CD4-positive, alpha-beta T cell treated with Interleukin-15 for 4 hours (primary cell): ENCODE measurements around the gene SEMA6B.

Source experiments
- DNase-seq: peaks from one replicate; pipeline ENCODE4 v3.0.0-alpha.2; 2020; ENCODE audit warnings: low spot score

SEMA6B gene

DNA sequence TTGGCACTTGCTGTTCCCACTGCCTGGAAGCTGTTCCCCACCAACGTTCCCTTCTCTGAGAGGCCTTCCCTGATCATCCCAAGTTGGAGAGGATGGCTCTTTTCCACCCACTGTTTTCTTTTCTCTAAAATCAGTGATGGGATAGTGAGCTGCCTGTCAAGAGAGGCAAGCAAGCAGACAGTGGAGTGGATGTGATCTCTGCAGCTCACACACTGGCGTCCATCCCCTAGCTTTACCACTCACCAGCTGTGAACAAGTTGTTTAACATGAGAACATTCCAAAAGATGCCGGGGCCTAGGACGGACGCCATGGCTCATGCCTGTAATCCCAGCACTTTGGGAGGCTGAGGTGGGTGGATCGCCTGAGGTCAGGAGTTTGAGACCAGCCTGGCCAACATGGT lies 28.0 kb upstream of the SEMA6B start:
- no peak for DNase-seq

DNA sequence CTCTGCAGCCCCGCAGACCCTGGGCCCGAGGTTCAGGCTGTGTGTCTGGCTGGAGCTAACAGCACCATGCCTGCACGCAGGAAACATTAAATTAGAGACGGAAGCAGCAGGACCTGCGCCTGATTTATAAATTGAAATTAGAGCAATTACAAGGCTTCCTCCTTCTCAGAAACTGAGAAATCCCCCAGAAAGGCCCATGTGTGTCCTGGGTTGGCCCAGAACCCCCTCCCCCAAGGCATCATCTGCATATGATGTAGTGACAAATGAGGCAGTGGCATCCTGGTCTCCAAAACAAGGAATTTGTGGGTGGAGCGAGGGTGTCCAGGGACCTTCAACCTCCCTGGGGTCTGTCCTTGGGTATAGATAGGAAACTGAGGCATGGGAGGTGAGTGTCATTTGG lies 27.2 kb upstream of the SEMA6B start:
- no peak for DNase-seq

DNA sequence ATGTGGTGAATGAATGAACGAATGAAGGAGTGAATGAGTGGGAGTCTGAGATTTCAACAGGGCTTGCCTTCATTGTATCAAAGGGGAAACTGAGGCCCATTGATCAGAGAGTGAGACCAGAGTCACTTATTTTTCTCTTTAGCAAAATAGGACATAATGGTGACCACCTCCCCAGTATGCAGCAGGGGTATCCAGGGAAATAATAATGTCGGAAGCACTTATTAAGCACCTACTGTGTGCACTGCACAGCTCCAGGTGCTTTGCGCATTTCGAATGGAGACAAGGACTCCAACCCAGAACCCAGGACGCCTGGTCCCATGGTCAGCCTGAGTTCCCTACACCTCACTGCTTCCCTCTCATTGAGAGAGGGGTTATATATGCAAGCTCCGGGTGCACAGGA lies 26.8 kb upstream of the SEMA6B start:
- DNase-seq: no peak

DNA sequence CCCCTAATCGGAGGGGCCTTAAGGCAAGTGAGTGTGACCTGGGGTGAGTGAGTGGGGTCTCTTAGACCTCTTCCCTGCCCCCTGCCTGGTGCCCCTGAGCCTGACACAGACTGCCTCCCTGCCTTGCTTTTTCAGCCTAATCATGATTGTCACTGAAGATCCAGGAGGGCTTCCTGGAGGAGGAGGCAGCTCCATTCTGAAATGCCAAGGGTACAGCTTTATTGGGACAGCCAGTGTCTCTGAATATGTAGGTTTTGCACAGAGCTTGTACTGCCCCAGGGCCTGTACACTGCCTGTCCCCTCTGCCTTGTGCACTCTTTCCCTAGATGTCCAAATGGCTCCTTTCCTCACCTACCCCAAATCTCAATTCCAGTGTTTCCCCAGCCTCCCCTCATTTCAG lies 26.1 kb upstream of the SEMA6B start:
- DNase-seq: no peak

DNA sequence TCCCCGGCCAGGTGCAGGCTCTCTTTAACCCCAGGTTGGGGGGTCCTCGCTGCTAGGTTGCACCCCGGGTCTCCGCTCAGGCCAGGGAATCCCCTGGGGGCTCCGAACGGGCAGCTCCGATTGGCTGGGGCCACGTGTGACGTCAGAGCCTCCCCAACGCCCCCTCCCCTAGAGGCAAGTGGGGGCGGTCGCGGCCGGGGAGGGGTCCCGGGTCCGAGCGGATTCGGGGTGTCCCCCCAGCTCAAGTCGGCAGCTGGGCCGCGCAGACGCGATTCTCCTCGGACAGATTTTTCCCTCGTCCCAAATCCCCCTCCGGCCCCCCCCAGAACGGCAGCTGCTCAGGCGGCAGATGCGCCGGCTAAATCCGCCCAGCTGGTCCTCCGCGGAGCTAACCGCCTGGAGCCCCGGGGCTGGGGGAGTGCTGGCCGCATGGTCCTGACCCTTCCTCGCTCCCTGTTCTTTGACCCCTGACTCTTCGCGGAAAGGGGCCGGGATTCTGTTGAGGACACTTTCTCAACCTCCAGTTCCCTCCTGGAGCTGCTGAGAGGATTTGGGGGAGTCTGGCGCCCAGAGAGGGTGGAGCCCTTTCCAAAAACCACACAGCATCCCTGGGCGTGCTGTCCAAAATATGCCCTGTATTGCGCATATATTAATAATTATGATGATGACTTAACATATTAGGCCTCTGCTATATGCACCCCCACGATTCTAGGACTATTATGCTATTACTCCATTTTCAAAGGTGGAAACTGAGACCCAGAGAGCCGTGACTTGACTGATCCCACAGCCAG lies 25.4 kb upstream of the SEMA6B start:
- DNase-seq: no peak

DNA sequence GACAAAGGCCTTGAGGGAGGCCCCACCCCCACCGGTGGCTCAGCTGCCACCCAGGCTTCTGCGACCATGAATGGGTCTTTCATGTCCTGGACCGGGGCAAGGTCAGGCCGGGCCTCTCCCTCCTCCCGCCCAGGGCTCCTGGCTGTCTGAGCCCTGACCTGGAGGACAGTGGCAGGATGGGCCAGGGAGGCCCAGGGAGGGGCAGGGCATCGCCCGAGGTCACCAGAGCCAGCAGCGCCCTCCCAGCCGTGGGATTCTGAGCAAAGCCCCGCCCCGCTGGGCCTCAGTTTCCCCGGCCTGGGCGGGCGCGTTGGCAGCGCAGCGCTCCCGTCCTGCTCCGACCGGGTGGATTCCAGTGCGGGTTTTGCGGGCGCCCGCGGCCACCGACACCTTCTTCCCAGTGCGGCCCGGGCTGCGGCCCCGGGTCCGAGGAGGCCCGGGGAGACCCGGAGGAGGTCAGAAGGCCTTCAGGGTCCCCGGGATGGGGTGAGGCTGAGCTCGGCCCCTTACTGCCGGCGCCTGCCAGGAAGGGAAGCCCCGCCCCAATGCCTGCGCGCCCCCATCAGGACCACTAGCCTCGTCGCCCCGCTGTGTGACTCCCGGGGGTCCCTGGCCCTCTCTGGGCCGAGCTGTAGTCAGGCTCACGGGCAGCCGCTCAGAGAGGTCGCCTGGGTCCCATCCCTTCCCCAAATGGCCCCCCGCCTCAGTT lies 24.6 kb upstream of the SEMA6B start:
- no peak for DNase-seq

DNA sequence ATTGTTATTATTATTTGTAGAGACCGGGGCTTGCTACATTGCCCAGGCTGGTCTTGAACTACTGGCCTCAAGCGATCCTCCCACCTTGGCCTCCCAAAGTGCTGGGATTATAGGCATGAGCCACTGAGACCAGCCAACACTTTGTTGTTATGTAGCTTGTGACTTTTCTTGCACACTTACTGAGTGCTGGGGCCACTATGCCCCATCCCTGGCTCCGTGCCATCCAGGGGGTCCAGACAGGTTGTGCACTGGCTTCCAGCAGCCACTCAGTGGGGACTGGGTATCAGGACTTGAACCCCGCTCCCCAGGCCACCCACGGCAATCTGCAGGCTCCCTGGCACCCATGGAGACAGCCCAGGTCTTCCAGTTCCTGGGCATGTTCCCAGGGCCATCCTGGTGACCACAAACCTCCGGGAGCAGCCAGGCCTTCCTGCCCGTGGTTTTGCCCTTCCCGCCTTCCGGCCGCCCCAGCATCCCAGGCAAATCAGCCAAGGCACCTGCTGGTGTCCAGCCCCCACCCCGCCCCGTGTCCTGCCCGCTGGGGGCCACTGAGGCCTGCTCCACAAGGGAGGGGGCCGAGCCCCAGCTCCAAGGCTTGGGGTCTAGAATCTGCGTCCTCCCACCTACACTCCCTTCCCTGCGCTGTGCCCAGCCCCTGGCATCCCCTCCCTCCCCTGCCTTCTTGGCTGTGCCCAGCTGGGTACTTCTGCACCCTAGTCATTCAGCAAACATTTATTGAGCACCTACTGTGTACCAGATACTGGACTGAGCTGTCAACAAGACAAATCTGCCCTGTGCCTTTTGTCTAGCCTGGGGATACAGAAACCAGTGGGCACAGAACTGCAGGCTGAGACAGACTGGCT lies 23.7 kb upstream of the SEMA6B start:
- DNase-seq: no peak

DNA sequence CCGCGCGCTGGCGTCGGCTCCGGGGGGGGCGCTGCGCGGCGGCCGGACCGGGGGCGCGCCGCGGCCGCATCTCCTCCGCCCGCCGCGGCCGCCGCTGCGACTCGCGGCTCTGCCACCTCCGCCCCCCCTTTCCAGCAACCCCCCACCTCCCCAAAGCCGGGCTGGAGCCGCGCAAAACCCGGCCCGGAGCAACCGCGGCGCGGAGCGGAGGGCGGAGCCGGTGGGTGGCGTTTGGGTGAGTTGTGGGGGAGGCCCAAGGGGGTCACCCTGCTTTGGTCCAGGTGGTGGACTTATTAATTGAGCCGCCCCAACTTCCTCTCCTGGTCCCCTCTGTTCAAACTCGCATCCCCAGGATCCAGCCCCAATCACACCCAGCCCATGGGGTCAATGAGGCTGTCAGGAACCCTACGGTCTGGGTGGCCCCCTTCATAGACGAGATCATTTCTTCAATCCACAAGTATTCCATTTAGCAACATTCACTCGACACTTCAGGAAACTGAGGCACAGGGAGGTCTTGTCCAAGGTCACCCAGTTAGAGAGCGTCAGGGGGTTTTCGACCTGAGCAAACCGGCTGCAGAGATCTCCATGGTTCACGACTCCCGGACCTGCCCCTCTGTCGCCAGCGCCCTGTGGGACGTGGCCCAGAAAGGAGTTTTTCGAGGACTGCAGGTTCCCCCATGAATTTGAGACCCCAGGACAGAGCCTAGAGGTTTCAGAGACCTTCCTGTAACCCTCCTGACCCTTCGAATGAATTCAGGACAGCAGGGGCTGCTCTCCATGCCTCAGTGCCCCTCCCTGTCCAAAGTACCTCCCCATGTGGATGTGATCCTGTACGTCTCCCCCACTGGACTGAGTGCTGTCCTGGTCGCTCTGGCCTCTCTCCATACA lies 22.4 kb upstream of the SEMA6B start:
- no peak for DNase-seq

DNA sequence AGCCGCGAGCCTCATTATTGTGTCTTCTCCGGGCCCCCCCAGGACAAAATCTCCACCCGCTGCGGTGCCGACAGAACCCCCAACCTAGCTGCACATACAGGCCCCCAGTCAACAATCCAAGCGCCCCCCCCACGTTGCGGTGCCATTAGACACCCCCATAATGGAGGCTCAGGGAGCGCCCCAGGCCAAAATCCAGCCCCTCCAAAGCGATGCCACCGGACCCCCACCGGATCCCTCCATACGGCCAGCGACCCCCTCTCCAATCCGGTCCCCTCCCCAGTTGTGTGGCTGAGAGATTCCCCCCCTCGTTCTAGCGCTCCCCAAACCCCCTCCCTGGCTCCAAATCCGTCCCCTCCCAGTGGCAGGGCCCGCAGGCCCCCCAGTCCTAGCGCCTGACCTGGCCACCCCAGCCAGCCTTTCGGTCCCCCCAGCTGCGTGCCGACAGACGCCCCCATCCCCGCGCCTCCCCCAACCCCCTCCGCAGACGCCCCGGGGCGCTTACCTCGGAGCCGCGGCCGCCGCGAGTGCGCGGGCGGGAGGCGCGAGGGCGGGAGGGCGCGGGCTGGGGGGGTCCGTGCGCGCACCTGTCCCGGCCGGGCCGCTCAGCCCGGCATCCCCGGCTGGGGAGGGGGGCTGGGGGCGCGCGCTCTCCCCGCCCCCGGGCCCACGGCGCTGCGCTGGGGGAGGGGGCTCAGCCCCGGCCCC lies 21.6 kb upstream of the SEMA6B start:
- DNase-seq: no peak

DNA sequence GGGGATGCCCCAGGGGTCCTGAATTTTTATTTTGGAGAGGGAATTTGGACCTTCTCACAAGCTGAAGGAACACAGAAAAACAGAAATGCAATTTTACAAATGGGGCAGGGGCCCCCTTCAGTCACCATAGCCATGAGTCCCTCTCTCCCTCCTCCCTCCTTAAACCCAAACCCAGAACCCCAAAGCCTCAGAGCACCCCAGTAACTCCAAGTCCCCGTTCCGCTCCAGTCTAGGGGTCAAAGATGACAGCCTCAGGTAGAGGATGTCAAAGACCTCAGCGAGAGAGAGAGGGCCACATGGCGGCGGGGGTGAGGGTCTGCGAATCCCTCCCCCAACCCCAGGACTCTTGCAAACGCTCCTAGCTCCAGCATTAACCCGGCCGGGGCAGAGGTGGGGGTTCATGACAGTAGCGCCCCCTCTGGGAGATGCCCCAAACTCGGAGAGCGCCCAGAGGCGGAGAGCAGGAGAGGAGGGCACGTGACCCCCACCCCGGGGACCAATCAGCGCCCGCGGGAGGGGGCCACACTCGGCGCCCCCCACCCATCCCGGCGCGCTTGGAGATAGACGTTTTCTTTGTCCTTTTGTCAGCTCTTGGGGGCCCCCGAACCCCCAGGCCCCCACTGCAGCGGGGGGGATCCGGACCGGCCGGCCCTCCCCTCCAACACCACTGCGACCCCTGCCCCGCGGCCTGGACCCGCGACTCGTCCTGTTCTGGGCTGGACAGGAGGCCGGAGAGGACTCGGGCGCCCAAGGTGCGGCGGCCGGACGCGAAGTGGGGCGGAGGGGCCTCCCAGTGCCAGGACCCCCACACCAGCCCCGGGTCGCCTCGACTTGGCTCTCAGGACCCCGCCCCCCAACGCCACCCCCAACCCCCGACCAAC lies 20.8 kb upstream of the SEMA6B start:
- DNase-seq: no peak

DNA sequence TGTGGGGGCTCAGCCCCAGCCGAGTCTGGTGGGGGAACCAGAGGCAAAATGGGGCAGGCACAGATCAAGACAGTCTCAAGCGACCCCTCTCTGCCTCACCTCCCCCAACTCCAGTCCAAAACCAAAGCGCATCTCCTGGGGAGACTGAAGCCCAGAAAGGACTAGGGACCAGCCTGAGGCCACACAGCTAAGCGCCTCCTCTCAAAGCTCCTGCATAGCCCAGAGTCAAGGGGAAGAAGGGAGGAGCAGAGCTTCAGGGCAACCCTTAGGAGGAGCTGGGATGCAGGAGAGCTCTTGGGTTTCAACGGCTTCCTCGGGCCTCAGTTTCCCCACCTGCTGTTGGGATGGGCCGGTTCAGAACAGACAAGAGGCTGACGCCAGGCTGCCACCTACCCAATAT lies 19.9 kb upstream of the SEMA6B start:
- DNase-seq: no peak

DNA sequence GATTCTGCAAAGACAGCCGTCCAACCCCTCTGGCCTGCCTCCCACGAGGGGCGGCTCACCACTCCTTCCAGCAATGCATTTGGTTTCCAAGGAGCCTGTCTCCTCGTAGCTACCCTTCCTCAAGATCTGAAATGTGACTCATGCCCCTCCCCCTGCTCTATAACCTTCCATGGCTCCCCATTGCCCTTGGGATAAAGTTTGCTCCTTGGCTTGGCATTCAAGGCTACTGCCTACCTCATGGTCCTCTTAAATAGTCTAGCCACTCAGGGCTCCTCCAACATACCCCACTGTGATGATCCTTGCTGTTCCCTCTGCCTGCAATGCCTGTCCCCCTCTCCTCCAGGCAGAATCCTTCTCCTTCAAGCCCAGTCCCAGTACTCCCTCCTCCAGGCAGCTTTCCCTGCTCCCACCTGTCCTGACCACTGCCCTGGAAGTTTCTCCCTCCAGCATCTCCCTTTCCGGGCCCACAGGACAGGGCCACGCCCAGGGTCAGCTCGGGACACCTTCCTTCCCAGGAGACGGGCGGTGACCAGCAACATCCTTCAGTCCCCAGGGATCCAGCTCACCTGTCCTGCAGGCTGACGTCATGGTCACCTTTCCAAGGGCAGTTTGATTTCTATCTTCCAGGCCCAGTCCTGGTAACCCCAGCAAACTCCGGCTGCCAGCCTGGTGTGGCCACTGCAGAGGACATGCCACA lies 19.2 kb upstream of the SEMA6B start:
- DNase-seq: no peak

DNA sequence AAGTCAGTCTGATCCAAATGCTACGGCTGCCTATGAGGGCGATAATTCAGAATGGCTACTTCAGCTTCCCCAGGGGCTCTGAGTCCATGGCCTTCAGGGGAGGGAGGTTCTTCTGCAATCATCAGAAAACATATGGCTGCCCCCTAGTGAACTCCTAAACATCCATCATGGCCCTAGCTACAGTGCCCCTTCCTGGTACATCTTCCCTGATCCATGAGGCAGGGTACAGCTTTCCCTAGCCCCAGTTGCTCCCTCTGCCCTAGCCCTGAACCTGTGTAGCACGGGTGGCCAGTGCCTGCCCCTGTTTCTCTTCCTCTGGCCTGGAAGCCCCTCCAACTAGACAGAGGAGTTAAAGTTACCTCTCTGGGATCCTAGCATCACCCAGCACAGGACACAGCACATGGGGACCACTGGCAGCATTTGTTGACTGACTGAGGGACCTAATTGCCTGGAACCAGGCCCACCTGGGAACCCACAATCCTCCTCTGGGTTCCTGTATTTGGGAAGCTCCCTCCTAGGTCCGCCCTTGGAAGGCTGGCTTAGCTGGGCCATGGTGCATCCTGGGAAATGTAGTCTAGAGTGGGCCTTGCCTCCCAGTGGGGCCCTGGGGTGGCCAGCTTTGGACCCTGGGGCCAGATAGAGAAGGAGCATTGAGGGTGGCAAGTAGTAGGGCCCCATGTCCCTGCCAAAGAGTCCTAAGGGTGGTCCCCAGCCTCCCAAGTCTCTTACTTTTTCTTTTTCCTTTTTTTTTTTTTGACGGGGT lies 17.7 kb upstream of the SEMA6B start:
- DNase-seq: no peak

DNA sequence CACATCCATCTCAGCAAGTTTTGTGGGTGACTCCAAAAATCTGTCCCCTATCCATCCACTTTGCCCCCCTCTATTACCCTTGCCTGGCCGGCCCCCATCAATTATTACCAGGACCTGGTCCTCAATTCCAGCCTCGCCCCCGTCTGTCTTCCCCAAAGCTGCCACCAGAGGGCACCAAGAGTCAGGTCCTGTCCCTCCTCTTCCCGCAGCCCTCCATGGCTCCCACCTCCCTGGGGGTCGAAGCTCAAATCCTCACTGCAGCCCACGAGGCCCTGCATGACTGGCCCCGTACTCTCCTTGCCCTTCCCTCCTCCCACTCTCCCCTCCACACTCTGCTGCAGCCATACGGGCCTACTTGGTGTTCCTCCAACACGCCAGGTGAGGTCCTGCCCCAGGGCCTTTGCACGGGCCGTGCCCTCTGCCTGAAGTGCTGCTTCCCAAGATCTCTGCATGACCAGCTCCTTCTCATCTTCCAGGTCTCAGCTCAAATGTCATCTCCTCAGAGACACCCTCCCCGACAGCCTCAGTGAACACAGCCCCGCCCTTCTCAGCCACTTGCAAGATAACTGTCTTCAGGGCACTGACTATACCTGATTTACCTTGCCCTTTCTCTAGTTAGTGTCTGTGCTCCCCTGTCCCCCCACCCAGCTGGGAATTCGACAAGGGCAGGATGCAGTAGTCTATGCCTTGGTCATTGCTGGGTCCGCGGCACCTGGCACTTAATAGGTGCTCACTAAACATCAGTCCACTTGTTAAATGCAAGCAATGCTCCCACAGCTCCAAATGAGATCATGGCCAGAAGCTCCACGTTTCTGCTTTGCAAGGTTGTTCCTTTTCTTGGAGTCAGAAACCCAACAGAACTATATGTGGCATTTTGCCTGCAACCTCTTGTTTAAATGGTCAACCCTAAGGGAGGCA lies 16.8 kb upstream of the SEMA6B start:
- peak; percentile 58 for DNase-seq

DNA sequence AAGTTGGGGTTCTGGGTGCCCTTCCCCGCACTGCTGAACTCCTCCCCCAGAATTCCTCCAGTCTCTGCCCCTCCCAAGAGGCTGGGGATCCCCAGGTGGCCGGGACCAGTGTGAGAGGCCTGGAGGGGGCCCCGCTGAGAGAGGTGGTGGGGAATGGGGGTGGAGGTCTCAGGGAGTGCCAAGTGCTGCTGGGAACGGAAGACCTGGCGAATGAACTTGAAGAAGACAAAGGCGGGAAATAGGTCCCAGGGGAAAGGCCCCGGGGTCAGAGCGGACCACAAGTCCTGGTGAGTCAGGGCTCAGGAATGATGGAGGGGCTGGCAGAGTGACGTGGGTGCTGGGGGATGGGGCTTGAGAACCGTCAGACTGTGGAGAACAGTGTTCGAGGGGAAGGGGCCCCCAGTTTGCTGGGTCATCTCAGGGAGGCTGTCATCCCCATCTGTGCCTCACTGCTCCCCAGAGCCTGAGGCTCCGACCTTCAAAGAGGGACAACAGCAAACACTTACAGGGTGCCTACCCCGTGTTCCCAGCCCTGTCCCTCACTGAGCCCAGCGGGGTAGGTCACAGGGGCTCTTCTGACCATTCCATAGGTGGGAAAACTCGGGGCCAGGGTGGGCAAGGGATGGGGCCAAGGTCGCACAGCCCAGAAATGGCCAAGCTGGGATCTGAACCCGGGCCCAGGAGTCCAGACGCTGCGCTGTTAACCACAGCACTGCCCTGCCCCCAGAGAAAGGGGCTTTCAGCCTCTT lies 16.0 kb upstream of the SEMA6B start:
- DNase-seq: no peak

DNA sequence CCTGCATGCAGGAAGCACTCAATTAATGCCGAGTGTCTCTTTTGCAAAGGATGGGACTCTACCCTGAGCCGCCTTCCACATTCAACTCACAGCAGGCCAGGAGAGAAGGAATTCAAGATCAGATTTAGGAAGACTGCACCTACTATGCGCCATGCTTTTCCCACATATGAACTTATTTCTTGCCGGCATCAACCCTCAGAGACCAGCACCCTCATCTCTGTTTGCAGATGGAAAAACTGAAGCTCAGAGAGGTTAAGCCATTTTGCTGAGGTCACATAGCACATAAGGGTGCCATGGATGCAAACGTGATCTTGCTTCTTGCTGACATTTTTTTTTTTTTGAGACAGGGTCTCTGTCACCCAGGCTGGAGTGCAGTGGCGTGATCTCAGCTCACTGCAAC lies 14.2 kb upstream of the SEMA6B start:
- no peak for DNase-seq
